Measurements from ENCODE around the gene GCN1. TPM values are rescaled to one million over a fixed set of nuclear protein-coding genes. Genes with fewer than 3 reads are reported as not detected.
A peak's percentile ranks its signal among the peaks of the same experiment; 100 is the strongest.

Gene GCN1
- total and polyA plus RNA-seq, 10 donors = 10.4 to 131 (median 95.5) TPM

DNA sequence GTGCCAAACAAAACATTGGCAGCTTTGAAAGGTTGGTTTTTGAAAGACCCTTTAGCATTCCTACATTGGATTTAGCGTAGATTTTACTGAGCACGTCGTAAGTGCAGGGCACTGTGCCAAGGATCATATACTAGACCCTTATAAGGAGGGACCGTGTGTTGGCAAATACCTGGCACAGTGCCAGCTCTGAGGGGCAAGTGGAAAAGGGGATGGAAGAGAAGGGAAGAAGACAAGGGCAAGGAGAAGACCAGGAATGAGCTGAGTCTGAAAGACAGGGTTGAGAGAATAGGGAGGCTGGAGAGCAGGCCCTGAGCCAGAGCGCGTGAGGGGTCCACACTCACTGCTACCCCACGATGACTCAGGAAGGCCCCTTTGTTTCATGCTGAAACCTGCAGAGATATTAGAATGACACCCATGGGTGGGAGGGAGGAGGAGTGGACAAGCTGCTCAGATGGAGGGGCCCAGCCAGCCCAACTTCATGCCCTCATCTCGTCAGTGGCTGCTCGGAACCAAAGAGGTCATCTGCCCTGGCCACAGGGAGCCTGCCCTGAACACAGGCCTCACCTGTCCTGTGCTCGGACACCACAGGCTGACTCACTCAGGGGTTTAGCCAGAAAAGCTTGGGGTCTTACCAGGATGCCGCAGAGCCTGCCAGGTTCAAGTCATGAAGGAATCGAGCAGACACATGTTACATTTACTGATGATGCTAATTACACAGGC, 103.0 kb downstream of the GCN1 start:
- WGBS, 5 donors = 80 to 91% (median 86%) methylated on average over 12 of the region's 12 CpGs
- intact Hi-C loops (cut with DNase I; ENCODE audit: low total_unique reads) = no loop called here

DNA sequence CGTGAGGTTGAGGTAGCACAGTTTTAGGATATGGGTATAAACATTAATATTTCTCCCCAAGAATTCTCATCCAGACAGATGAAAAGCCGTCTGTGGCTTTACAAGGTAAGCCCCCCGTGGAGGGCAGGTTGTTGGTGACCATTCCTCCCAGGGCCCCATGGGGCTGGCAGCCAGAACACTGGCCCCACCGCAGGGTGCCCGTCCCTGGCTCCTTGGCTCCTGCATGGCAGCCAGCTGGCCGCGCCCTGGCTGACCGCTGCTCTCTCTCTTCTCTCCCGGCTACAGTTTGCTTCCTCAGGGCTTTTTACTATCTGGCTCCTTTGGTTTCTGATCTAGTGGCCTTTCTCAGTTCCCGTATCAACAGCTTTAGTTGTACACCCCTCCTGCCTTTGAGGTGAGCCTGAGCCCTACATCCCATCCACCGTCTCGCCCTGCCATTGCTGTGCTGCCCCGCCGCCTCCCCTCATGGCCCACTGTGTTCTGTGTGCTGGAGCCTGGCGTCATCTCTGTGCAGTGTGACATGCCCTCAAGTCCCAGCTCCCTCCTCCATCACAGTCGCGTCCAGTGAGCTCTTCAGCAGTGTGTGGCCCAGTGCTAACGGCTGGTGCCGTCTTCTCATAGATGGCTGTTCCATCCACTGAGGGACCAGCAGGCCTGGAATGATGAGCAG, 103.8 kb downstream of the GCN1 start:
- Histone ChIP-seq H3K27me3 (replicated peaks in 1 of 7) (no peaks in the 10 kb centered on the region), H3K27ac (no peak overlapping the region), H3K9me3 (no peaks in the 10 kb centered on the region), H3K36me3 (peaks cover 0 to 61% (median 35%) of the 10 kb centered on the region in 6 donors), H3K4me3 (no peak overlapping the region), H3K4me1 (peaks cover 10 to 23% (median 17%) of the 10 kb centered on the region in 6 donors)
- intact Hi-C loops (cut with DNase I; ENCODE audit: low total_unique reads) = no loop called here
- whole genome bisulfite sequencing, 5 donors = 90 to 95% (median 93%) methylated on average over 18 to 19 of the region's 19 CpGs
- TF ChIP-seq, protein P1, sequence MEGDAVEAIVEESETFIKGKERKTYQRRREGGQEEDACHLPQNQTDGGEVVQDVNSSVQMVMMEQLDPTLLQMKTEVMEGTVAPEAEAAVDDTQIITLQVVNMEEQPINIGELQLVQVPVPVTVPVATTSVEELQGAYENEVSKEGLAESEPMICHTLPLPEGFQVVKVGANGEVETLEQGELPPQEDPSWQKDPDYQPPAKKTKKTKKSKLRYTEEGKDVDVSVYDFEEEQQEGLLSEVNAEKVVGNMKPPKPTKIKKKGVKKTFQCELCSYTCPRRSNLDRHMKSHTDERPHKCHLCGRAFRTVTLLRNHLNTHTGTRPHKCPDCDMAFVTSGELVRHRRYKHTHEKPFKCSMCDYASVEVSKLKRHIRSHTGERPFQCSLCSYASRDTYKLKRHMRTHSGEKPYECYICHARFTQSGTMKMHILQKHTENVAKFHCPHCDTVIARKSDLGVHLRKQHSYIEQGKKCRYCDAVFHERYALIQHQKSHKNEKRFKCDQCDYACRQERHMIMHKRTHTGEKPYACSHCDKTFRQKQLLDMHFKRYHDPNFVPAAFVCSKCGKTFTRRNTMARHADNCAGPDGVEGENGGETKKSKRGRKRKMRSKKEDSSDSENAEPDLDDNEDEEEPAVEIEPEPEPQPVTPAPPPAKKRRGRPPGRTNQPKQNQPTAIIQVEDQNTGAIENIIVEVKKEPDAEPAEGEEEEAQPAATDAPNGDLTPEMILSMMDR (IDR thresholded peaks at IDR 0.05 in 8 of 11, conservative IDR thresholded peaks at IDR 0.05 in 3 of 11) = no peak
- peak in 1 of 3 donors; percentile 60 for TF ChIP-seq POLR2AphosphoS5 (IDR thresholded peaks at IDR 0.05)
- no peak for TF ChIP-seq POLR2A (IDR thresholded peaks at IDR 0.05)
- DNase-seq = no peak

More for the DNA sequence above, 103.0 kb downstream of the GCN1 start:
- peaks cover 0 to 68% (median 42%) of the 10 kb centered on the region in 6 donors for H3K36me3 ChIP-seq
- peak in 2 of 3 donors; percentile 24 to 46 for TF ChIP-seq POLR2AphosphoS5 (IDR thresholded peaks at IDR 0.05)
- no peak for TF ChIP-seq POLR2A (IDR thresholded peaks at IDR 0.05)
- no peak overlapping the region for H3K27ac ChIP-seq
- H3K9me3 ChIP-seq = no peaks in the 10 kb centered on the region
- no peaks in the 10 kb centered on the region for H3K27me3 ChIP-seq (replicated peaks in 1 of 7)
- no peak overlapping the region for H3K4me3 ChIP-seq
- DNase-seq = no peak
- peaks cover 9 to 17% (median 15%) of the 10 kb centered on the region in 6 donors for H3K4me1 ChIP-seq

DNA sequence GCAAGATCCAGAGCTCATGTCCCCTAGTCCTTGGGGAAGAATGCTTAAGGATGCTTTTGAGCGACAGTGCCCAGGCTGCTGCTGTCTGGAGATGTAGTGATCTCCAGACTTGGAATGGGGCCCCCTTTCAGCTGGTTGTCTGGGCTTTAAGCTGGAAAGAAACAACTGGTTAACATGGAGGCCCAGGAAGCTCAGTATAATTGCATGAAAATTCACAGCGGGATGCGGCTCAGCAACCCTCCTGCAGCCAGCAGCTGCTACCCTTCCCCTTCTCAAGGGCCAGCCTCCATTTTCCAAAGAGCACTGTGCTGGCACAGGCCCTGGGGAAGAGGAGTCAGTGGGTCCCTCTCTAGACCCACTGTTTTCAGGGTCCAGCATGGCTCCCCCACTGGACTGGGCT, 104.3 kb downstream of the GCN1 start:
- H3K27me3 ChIP-seq (replicated peaks in 1 of 7) = no peaks in the 10 kb centered on the region
- H3K4me3 ChIP-seq = no peak overlapping the region
- peaks cover 10 to 23% (median 17%) of the 10 kb centered on the region in 6 donors for H3K4me1 ChIP-seq
- H3K9me3 ChIP-seq = no peaks in the 10 kb centered on the region
- intact Hi-C loops (cut with DNase I; ENCODE audit: low total_unique reads) = no loop called here
- TF ChIP-seq, protein P1 (IDR thresholded peaks at IDR 0.05 in 8 of 11, conservative IDR thresholded peaks at IDR 0.05 in 3 of 11) = no peak
- TF ChIP-seq POLR2AphosphoS5 (IDR thresholded peaks at IDR 0.05) (no peak), POLR2A (IDR thresholded peaks at IDR 0.05) (no peak)
- WGBS, 5 donors = 88 to 94% (median 93%) methylated on average over 3 of the region's 3 CpGs
- no peak for DNase-seq
- no peak overlapping the region for H3K27ac ChIP-seq
- H3K36me3 ChIP-seq = peaks cover 0 to 55% (median 32%) of the 10 kb centered on the region in 6 donors

DNA sequence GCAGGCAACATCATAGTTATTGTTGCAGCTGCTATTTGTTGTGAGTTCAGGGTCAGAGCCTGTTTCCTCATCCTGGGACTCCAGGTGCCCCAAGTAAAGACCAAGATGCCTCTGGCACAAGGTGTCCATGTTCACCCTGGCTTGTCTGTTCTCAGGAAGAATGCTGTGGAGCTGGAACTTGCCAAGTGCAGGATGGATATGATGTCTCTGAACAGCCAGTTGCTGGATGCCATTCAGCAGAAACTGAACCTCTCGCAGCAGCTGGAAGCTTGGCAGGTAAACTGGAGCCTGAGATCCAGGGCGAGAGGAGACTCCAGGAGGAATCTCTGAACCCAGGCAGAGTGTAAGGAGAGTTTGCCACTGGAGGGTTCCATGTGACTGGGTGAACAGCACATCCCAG, 104.7 kb downstream of the GCN1 start:
- no peak overlapping the region for H3K4me3 ChIP-seq
- WGBS, 5 donors = 80 to 100% (median 94%) methylated on average over 2 of the region's 2 CpGs
- no peak for DNase-seq
- H3K4me1 ChIP-seq = peaks cover 10 to 23% (median 17%) of the 10 kb centered on the region in 6 donors
- no peak overlapping the region for H3K27ac ChIP-seq
- no peaks in the 10 kb centered on the region for H3K27me3 ChIP-seq (replicated peaks in 1 of 7)
- TF ChIP-seq, protein P1 (IDR thresholded peaks at IDR 0.05 in 8 of 11, conservative IDR thresholded peaks at IDR 0.05 in 3 of 11) = no peak
- TF ChIP-seq POLR2A (IDR thresholded peaks at IDR 0.05) (no peak), POLR2AphosphoS5 (IDR thresholded peaks at IDR 0.05) (no peak)
- intact Hi-C loops (cut with DNase I; ENCODE audit: low total_unique reads) = no loop called here
- peaks cover 0 to 51% (median 28%) of the 10 kb centered on the region in 6 donors for H3K36me3 ChIP-seq
- no peaks in the 10 kb centered on the region for H3K9me3 ChIP-seq

Data from spleen (tissue), 11 donors.